Measurements from ENCODE around the gene VAMP5. TPM values are rescaled to one million over a fixed set of nuclear protein-coding genes. Genes with fewer than 3 reads are reported as not detected.

Gene VAMP5
- total and polyA plus RNA-seq, 2 donors (not counting 1 experiment from before 2014, with no cell fraction given) = 16.9 to 28.6 TPM

GRCh38 chr2:85538507-85539360, 45.5 kb upstream of the VAMP5 start, which contains the start of gene MAT2A:
Gene MAT2A (plus strand): TSS chr2:85539168. CDS start chr2:85539288, 120 bp downstream.
- POLR2A ChIA-PET = interaction anchor here (0.6 to 3.5 kb wide), 21 partner anchors 12 to 903 kb away, joined by 3 to 39 read pairs (median 5); partner anchors contain the start of genes C2orf68, ELMOD3, GGCX and IMMT
- Mint-ChIP-seq H3K27me3 (no peaks in the 10 kb centered on the region), H3K4me1 (peaks cover 37% of the 10 kb centered on the region), H3K4me3 (peak within 1 kb of the TSS; percentile 98), H3K27ac (peak within 1 kb of the TSS; percentile 99), H3K9me3 (ENCODE audit: insufficient read depth) (no peaks in the 10 kb centered on the region)
- Histone ChIP-seq H3K27me3 (replicated peaks in 1 of 4; ENCODE audit: control extremely low read depth in 1 of 4, control insufficient read depth in 3 of 4, insufficient read depth in 4 of 4, low read length in 3 of 4) (no peaks in the 10 kb centered on the region), H3K9ac (ENCODE audit: low read length) (peak within 1 kb of the TSS; percentile 82), H3K79me2 (ENCODE audit: control insufficient read depth, insufficient read depth, low read length) (peaks cover 25% of the 10 kb centered on the region), H4K20me1 (ENCODE audit: control insufficient read depth, insufficient read depth, low read length, poor library complexity, severe bottlenecking) (peaks cover 20% of the 10 kb centered on the region), H3K4me3 (ENCODE audit: control extremely low read depth in 1 of 5, extremely low read depth in 1 of 5, insufficient read depth in 1 of 5, low read depth in 2 of 5, low read length in 4 of 5) (peak within 1 kb of the TSS; percentile 78 to 99 (median 92)), H3K36me3 (replicated peaks in 1 of 2; ENCODE audit: control extremely low read depth in 1 of 2, control insufficient read depth in 1 of 2, extremely low read depth in 1 of 2, insufficient read depth in 2 of 2, low read length in 1 of 2) (peaks cover 7 to 27% of the 10 kb centered on the region in 2 experiments), H3K4me1 (ENCODE audit: control insufficient read depth in 2 of 2, insufficient read depth in 2 of 2, low read length in 2 of 2) (peaks cover 21 to 30% of the 10 kb centered on the region in 2 donors), H3K4me2 (replicated peaks; ENCODE audit: low read depth, low read length, poor library complexity, severe bottlenecking) (peak within 1 kb of the TSS; percentile 83), H2AFZ (ENCODE audit: insufficient read depth, low read depth, low read length, poor library complexity, severe bottlenecking) (peak within 1 kb of the TSS; percentile 91), H3K27ac (ENCODE audit: low read length in 2 of 2) (peak within 1 kb of the TSS; percentile 81 to 89), H3K9me3 (ENCODE audit: control extremely low read depth in 1 of 3, control insufficient read depth in 2 of 3, insufficient read depth in 1 of 3, low read length in 2 of 3) (no peaks in the 10 kb centered on the region)
- ATAC-seq (ENCODE audit: low read depth) (peak; percentile 80), DNase-seq (peak; percentile 94)
- under 1% methylated on average over 92 of the region's 92 CpGs for WGBS (ENCODE audit: insufficient coverage)
- TF ChIP-seq EZH2 (IDR thresholded peaks at IDR 0.05; ENCODE audit: borderline replicate concordance, insufficient read depth, low read depth, low read length, poor library complexity, severe bottlenecking) = no peak
- peak; percentile 52 for TF ChIP-seq CTCF (IDR thresholded peaks at IDR 0.05)
- intact Hi-C loops (cut with micrococcal nuclease) = loop anchor here (1.0 to 10.0 kb wide), 11 partner anchors 14 to 657 kb away; partner anchors contain the start of genes ELMOD3, GGCX, IMMT and RETSAT
- CTCF ChIA-PET = interaction anchor here (0.6 to 7.8 kb wide), 6 partner anchors 12 to 211 kb away, joined by 3 to 104 read pairs (median 10); partner anchors contain the start of gene TGOLN2

All from B cell (primary cell).